Right renal pelvis (tissue), 4 donors: ENCODE data around the gene CPN1. TPM values are rescaled to one million over a fixed set of nuclear protein-coding genes. Genes with fewer than 3 reads are reported as not detected.
A peak's percentile ranks its signal among the peaks of the same experiment; 100 is the strongest.
"Not testable (repeated sequence)": the region's sequence is repeated elsewhere in the genome, so short reads cannot be mapped to it uniquely, and the experiment has no call there.

Experiments used
- DNase-seq, 4 donors: peaks; one replicate each; pipeline ENCODE4 v3.0.0-alpha.2; 2013; ENCODE audit warnings: low read depth in 4 of 4, low spot score in 3 of 4, missing footprints in 1 of 4
- polyA plus RNA-seq, 4 donors: library from polyadenylated mRNA; unstranded; fragments of 120-200 nt; gene quantifications; one replicate each; pipeline ENCODE4 v1.2.1, GENCODE V29; 2013; ENCODE audit not compliant: insufficient read length in 4 of 4

Gene CPN1
- polyA plus RNA-seq, 4 donors, result 2.0 to 2.9 (median 2.6) TPM

- DNase-seq, result no peak
Measured at GRCh38 chr10:100027416-100027815, 54.3 kb downstream of the CPN1 start.

DNA sequence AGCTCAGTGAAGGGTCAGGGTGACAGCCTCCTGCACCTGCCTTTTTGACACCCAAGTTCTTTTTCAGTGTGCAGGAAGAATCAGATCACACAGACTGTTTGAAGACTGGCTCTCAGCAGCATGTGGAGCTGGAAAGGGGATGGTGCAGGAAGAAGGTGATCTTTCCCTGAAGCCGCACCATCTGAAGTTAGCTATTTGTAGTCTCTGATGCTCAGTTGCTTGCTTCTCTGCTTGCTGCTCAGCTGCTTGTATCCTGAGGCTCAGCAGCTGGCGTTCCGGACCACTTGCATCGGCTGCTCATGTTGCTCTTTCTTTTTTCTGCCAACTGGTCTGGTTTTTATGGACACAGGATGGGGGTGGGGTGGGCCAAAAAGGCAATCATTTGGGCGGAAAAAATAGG lies 56.1 kb downstream of the CPN1 start:
- DNase-seq, result peak in 2 of 4 donors; percentile 44 to 68

GRCh38 chr10:100024748-100025147 lies 56.9 kb downstream of the CPN1 start:
- no peak for DNase-seq

DNA sequence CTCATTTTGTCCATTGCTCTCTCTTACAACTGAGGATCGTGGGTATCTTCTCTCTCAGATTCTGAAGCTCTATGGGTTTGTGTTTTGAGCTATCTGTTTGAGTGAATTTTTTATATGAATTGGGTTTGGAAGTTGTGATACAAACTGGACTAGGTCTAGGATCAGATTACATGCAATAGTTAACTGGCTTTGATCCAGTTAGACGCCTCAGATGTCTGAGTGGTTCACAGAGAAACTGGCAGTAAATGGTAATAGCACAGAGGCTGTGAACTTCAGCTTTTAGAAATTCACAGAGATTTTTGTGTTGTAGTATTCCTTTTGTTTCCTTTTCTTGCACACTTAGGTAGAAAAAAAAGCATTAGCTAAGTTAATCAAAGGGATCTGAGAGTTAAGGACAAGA lies 59.3 kb downstream of the CPN1 start:
- DNase-seq, result no peak

DNA sequence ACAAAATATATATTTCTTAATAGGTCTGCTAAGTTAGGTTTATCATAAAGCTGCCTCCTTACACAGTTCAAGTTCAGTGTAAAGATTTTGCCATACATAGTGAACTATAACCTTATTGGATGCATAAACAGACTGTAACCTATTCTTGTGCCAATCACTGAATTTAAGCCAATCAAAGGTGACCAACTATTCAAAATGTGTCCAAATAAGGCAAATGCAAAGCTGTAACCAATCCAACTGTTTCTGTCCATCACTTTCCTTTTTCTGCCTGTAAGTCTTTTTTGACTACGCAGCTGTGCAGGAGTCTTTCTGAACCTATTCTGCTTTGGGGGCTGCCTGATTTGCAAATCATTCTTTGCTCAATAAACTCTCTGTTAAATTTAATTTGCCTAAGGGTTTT lies 60.3 kb downstream of the CPN1 start:
- no peak for DNase-seq

DNA sequence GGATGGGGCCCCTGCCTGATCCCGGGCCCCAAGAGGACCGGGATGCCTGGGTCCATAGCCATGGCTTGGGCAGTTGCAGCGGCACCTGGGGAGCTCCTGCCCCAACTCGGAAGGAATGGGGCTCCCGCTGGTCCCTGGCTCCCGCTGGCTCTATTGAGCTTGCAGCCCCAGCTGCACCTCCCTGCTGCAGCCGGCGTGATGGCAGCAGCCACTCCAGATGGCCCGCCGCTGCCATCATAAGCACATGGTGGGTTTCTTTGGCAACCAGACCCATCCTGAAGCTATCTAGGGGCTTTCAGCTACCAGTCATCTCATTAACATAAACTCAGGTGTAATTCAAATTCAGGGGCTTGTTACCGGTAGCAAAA lies 60.8 kb downstream of the CPN1 start:
- DNase-seq, result no peak

GRCh38 chr10:100020142-100020885 lies 61.4 kb downstream of the CPN1 start:
- DNase-seq, result no peak

GRCh38 chr10:100019787-100020141 lies 61.9 kb downstream of the CPN1 start:
- DNase-seq, result no peak

DNA sequence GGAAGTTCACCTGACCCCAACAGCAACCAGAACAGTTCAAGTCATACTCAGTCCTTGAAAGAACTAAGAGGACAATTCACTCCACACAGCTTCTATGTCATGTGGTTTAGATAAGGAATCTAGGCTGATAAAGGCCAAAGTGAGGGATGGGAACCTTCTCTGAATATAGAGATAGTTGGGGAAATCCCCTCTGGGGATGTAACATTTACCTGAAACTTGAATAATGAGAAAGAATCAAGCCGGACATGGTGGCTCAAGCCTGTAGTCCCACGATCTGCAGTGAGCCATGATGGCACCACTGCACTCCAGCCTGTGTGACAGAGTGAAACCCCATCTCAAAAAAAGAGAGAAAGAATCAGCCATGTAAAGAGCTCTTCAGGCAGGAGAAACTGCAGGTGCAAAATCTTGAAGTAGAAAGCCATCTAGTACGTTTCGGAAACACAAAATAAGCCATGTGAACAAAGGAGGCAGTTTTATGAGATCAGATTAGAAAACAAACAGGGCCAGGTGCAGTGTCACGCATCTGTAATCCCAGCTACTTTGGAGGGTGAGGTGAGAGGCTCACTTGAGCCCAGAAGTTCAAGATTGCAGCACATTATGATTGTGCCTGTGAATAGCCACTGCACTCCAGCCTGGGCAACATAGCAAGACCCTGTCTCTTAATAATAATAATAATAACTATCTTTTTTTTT lies 67.5 kb downstream of the CPN1 start:
- no peak for DNase-seq

- no peak for DNase-seq
Measured at GRCh38 chr10:100013621-100014020, 68.0 kb downstream of the CPN1 start.

DNA sequence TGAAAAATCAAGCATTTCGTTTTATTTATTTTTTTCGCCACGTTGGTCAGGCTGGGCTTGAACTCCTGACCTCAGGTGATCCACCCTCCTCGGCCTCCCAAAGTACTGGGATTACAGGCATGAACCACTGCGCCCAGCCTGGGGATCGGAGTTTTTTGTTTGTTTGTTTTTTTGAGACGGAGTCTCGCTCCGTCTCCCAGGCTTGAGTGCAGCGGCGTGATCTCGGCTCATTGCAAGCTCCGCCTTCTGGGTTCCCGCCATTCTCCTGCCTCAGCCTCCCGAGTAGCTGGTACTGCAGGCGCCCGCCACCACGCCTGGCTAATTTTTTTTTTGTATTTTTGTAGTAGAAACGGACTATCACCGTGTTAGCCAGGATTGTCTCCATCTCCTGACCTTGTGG lies 69.8 kb downstream of the CPN1 start:
- not testable (repeated sequence) for DNase-seq

DNA sequence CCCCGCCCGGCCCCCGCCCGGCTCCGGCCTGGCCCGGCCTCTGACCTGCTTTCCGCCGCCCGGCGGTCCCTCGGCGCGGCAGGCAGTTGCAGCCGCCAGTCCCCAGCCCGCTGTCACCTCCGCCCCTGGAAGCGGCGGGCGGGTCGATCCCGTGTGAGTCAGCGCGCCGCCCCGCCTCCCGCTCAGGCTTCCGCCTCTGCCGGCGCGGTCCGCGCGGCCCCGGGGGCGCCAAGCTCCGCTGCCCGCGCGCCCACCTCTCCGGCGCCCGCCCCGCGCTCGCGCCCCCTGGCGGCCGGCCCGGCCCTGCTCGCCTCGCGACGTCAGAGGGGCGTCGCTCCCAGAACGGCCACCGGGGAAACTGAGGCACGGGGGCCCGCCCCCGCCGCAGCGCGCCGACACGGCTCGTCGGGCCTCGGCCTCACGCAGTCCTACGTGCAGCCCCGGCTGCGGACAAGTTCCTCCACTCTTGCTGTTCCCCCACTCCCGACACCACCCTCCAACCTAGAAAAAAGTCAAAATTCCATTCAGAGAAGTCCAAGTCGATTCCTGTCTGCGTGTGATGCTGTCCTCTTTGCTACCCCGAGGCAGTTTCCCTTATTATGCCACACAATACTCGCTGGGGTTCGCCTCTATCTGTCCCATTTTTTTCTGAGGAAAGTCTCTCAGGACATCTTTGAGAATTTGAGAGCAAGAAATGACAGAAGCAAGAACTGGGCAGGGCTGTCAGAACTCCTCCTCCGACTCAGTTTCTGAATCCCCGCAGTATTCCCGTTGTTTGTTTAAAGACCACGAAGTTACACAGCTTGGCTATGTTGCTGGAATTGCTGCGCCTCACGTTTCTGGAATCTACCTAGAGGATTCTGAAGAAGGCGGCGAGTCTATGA lies 71.6 kb downstream of the CPN1 start, which contains the start of gene DNMBP:
TSS of gene DNMBP (minus strand) at position 155 of the 884 bp plus-strand sequence. CDS start 37,823 bp downstream, outside the sequence.
- DNase-seq, result peak; percentile 71 to 81 (median 80)

DNA sequence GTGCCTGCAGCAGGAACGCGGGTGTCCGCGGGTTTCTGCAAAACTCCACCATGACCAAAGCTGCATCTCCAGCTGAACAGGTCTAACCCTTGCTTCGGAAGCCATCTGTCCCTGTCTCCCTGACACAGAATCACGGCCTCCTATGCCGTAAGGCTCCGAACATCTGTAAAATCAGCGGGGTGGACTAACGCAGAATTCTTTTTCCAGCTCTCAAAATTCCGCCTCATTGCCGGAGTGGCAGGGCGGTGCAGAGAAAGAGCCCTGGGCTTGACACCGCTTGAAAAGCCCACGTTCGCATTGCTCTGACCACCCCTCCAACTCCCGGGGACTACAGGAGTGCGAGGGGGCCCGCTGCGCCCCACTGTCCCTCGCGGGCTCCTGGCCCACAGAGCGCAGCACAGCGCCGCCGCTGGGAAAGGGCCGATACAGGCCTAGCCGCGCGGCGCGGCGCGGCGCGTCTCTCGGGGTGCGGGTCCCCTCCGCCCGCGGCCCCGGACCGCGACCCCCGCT lies 72.3 kb downstream of the CPN1 start:
- peak in 1 of 4 donors; percentile 46 for DNase-seq

- no peak for DNase-seq
Measured at GRCh38 chr10:100008708-100009282, 72.9 kb downstream of the CPN1 start.

- no peak for DNase-seq
Measured at GRCh38 chr10:100008142-100008522, 73.5 kb downstream of the CPN1 start.

DNA sequence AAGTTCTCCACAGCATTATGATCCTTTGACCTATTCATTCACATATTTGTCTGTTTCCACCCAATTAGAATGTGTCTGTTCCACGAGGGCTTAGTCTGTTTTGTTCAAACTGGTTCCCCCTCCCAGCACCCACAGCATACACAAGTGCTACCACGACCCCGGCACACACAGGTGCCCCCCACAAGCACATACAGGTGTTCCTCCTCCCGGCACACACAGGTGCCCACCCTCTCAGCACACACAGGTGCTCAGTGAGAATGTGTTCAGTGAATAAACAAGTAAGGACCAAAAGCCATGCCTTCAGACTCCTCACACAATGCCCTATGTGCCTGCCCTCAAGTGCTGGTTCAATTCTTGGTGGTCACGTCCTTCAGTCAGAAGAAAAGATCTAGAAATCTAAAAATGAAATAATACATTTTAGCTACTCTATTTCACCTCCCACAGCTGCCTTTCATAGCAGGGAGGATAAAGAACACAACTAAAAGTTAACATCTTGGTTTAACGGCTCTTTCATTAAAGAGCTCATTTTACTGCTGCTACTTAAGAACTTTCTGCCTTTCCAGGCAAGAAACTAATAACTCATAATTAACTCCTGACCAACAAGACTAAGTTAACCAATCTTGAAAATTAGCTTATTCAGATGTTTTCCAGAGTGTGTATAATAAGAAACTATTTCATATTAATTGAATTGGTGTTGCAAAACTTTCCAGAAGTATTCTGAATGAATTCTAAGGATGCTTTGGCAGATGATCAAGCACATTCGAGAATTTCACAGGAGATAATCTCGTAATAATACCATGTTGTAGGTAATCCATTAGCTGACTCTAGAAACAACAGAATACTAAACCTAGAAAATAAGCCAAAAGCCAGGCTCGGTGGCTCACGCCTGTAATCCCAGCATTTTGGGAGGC lies 74.2 kb downstream of the CPN1 start:
- DNase-seq, result no peak

DNA sequence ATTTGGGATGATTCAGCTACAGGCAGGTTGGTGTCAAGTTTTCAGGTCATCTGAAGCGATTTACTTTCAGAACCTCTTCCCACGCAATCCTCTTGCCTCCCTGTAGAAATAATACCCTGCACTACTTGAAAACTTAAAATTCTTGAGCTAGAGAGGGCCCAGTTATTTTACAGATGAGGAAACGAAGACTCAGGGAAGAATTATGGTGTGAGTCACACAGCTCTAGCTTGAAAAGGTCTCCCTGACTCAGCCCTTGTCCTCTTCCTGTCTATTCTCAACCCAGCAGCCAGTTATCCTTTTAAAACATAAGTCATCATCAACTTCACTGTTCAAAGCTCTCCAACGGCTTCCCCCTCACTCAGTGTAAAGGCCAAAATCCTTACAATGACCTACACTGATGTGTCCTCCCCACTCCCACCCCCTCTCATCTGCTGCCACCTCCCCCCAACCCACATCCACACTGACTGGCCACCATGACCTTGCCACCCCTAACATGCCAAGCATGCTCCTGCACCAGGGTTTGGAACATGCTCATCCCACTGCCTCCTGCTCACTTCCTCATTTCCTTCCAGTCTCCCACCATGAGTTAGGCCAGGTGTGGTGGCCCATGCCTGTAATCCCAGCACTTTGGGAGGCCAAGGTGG lies 75.3 kb downstream of the CPN1 start:
- no peak for DNase-seq

- no peak for DNase-seq
Measured at GRCh38 chr10:100004805-100005510, 76.7 kb downstream of the CPN1 start.
